Right hindlimb (tissue), 1 donor: ENCODE data around the gene HSPG2.
A peak's percentile ranks its signal among the peaks of the same experiment; 100 is the strongest.
"Not testable (repeated sequence)": the region's sequence is repeated elsewhere in the genome, so short reads cannot be mapped to it uniquely, and the experiment has no call there.

Source experiments
- DNase-seq: peaks from one replicate; pipeline ENCODE4 v3.0.0-alpha.2; 2018

The HSPG2 gene

GRCh38 chr1:21782868-21783678, 154.0 kb downstream of the HSPG2 start, which contains the start of gene USP48:
Gene USP48 (minus strand): TSS chr1:21783149. CDS start chr1:21782957, 192 bp downstream.
- DNase-seq, result peak; percentile 98

DNA sequence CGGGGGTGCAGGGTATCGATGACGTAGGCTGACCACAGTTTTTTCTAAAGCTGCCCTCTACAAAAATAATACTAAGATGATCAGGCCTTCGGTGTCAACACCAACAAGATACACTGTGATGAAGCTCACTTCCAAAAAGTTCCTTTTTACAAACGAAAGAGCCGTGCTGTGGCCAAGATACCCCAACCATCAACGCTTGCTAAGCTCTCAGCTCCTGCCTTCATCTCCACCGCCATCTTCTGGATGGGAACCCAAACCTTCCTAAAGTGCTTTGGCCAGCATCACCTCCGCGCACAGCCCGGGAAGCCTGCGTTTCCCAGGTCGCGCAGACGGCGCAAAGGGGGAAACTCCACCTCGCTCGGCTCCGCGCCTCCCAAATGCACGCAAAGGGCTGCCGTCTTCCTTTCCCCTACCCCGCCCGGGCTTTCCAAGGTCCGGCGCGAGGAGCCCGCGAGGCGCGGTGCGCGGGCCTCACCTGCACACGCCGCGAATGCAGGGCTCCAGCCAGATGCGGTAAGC, 154.7 kb downstream of the HSPG2 start:
- DNase-seq, result peak; percentile 66

GRCh38 chr1:21781815-21782348, 155.2 kb downstream of the HSPG2 start:
- DNase-seq, result peak; percentile 36

GRCh38 chr1:21779613-21780521, 157.2 kb downstream of the HSPG2 start:
- DNase-seq, result no peak

DNA sequence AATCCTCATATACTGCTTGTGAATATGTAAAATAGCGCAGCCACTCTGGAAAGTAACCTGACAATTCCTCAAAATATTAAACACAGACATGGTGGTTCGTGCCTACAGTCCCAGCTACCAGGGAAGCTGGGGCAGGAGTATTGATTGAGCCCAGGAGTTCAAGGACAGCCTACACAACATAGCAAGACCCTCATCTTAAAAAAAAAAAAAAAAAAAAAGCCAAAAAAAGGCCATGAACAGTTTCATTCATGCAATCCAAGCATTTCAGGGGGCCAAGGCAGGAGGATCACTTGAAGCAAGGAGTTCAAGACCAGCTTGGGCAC, 158.7 kb downstream of the HSPG2 start:
- DNase-seq, result no peak

DNA sequence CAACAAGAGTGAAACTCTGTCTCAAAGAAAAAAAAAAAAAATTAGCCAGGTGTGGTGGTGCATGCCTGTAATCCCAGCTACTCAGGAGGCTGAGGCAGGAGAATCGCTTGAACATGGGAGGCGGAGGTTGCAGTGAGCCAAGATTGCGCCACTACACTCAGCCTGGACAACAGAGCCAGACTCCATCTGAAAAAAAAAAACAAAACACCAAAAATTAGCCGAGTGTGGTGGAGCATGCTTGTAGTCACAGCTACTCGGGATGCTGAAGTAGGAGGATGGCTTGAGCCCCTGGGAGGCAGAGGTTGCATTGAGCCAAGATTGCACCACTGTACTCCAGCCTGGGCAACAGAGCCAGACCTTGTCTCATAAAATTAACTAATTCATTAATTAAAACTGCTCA, 160.2 kb downstream of the HSPG2 start:
- not testable (repeated sequence) for DNase-seq

DNA sequence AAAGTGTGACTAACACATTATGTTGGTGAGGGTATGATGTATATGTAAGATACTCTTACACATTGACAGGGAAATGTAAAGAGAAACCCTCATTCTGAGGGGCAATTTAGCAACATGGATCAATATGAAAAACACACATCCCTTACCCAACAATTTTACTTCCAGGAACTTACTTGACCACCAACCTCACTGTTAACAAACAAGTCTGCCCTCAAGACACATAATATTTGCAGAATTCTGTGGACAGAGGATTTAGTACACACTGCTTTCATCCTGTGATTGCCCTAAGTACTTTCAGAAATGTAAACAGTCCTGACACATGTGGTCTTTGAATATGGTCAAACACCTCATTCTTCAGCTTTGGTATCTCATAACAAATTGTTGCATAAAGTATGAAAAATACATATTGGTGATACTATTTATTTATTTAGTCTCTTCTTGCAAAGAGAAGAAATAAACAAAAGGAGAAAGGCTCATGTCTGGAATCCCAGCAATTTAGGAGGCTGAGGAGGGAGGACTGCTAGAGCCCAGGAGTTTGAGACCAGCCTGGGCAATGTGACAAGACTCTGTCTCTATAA, 161.0 kb downstream of the HSPG2 start:
- DNase-seq, result no peak

DNA sequence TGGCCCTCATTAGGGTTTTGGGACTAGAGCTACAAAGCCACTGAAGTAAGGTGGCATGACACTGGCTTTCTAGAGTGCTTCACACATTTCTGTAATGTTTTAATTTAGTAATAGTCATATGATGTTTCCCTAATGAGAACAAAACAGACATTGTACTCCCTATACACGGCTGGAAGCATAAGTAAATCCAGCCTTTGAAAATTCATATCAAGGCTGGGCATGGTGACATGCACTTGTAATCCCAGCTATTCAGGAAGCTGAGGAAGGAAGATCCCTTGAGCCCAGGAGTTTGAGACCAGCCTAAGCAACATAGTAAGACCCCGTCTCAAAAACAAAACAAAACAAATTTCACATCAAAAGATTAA, 161.6 kb downstream of the HSPG2 start:
- DNase-seq, result no peak

DNA sequence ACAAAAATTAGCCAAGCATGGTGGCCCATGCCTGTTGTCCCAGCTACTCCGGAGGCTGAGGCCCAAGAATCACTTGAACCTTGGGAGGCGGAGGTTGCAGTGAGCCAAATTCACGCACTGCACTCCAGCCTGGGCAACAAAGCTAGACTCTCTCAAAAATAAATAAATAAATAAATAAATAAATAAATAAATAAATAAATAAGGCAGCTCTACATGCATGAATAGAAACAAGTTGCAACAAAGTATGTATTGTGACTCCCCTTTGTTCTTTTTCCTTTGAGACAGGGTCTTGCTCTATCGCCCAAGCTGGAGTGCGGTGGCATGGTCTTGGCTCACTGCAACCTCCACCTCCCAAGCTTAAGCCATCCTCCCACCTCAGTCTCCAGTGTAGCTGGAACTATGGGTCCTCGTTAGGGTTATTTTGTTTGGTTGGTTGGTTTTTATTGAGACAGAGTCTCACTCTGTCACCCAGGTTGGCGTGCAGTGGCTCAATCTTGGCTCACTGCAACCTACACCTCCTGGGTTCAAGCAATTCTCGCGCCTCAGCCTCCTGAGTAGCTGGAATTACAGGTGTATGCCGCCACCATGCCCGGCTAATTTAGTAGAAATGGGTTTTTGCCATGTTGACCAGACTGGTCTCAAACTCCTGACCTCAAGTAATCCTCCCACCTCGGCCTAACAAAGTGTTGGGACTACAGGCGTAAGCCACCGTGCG, 162.1 kb downstream of the HSPG2 start:
- no peak for DNase-seq

- no peak for DNase-seq
These were observed 163.5 kb downstream of the HSPG2 start for GRCh38 chr1:21773585-21773984.
